Esophagus muscularis mucosa (tissue), 4 donors: ENCODE measurements around the gene PBLD. TPM values are rescaled to one million over a fixed set of nuclear protein-coding genes. Genes with fewer than 3 reads are reported as not detected.

ENCODE experiments used
- DNase-seq: peaks from one replicate; pipeline ENCODE4 v3.0.0-alpha.2; 2017; ENCODE audit errors: extremely low spot score
- H3K27ac ChIP-seq, 4 donors: fragments of 200-600 bp; sonication (generic); replicated peaks in 1 of 4; 1 replicate in 3 of 4; 2 replicates in 1 of 4; pipeline ENCODE4 v1.5.1; 2016 to 2019; ENCODE audit warnings: mild to moderate bottlenecking in 1 of 4
- H3K27me3 ChIP-seq, 4 donors: fragments of 200-600 bp; sonication (generic); one replicate each; pipeline versions ENCODE4 v1.5.1 to v1.6.0; 2016 to 2019
- H3K36me3 ChIP-seq, 4 donors: fragments of 200-600 bp; sonication (generic); one replicate each; pipeline ENCODE4 v1.5.1; 2016 to 2019
- H3K4me1 ChIP-seq, 4 donors: fragments of 200-600 bp; sonication (generic); one replicate each; pipeline ENCODE4 v1.5.1; 2016 to 2019
- H3K4me3 ChIP-seq, 4 donors: fragments of 200-600 bp; sonication (generic); 1 replicate in 2 of 4; 2 replicates in 2 of 4; pipeline ENCODE4 v1.5.1; 2016 to 2019; ENCODE audit warnings: mild to moderate bottlenecking in 4 of 4, moderate library complexity in 1 of 4
- H3K9me3 ChIP-seq, 4 donors: fragments of 200-600 bp; sonication (generic); 1 replicate in 3 of 4; 2 replicates in 1 of 4; pipeline ENCODE4 v1.5.1; 2016 to 2019
- CTCF ChIP-seq, 3 experiments: fragments of 200-600 bp in 2 of 3; fragments of 450-650 bp in 1 of 3; sonication (generic) in 2 of 3; IDR thresholded peaks; one replicate each; pipeline ENCODE4 v1.5.1; 2017 to 2019; ENCODE audit warnings: antibody characterized with exemption in 3 of 3, mild to moderate bottlenecking in 2 of 3, moderate library complexity in 1 of 3
- EP300 ChIP-seq: sonication (generic); formaldehyde crosslinking; IDR thresholded peaks from one replicate; pipeline ENCODE4 v1.6.1; 2017; ENCODE audit warnings: antibody characterized with exemption
- POLR2A ChIP-seq: fragments of 450-650 bp; IDR thresholded peaks from one replicate; pipeline ENCODE4 v1.6.1; 2017; ENCODE audit warnings: antibody characterized with exemption, moderate library complexity, mild to moderate bottlenecking, low read depth
- POLR2AphosphoS5 ChIP-seq, 2 donors: sonication (generic); formaldehyde crosslinking; IDR thresholded peaks; one replicate each; pipeline ENCODE4 v1.6.1; 2017; ENCODE audit warnings: antibody characterized with exemption in 2 of 2
- WGBS: methylation state at CpG from one replicate; pipeline ENCODE4 v1.1.5; 2018; 5-methylcytosine and 5-hydroxymethylcytosine counted together
- intact Hi-C: fragments of 100-400 bp; cut with DNase I; formaldehyde crosslinking; loops from one replicate; pipeline ENCODE4 v1.15.1; 2023
- total RNA-seq, 4 donors: library from RNA; depleted of rRNA; stranded (reverse); fragments of >200 nt; gene quantifications; one replicate each; pipeline versions ENCODE4 v1.1.0 to v1.2.1, GENCODE V29; 2016

The PBLD gene
- total RNA-seq, 4 donors from 2014 or later: 6.6 to 9.1 (median 7.4) TPM

- TF ChIP-seq EP300: no peak
- no peak for TF ChIP-seq POLR2AphosphoS5 (IDR thresholded peaks at IDR 0.05)
- TF ChIP-seq CTCF (IDR thresholded peaks at IDR 0.05): no peak
- no peak for TF ChIP-seq POLR2A
- Histone ChIP-seq H3K4me1 (no peaks in the 10 kb centered on the region), H3K9me3 (peaks cover 0 to 7% (median 0%) of the 10 kb centered on the region in 4 donors), H3K4me3 (no peak overlapping the region), H3K36me3 (no peaks in the 10 kb centered on the region), H3K27me3 (no peaks in the 10 kb centered on the region), H3K27ac (no peak overlapping the region)
- WGBS: 100% methylated on average over 2 of the region's 2 CpGs
- intact Hi-C loops: no loop called here
- DNase-seq: no peak
These were observed 57.1 kb downstream of the PBLD start for GRCh38 chr10:68275600-68276126.

DNA sequence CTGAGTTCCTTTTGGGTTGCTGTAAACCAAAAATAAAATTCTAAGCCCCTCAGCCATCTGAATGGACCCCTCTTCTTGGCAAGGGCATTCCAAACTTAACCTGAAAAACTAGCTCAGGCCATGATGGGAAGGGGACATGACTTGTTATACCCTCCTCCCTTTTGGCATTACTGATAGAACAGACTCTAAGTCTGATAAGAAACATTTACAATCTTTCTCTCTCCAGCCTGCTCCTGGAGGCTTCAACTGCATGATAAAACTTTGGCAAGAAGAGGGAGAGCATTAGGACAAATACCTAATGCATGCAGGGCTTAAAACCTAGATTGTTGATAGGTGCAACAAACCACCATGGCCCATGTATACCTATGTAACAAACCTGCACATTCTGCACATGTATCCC is 59.9 kb downstream of the PBLD start:
- no peak overlapping the region for H3K4me3 ChIP-seq
- no peak overlapping the region for H3K27ac ChIP-seq
- no peak for TF ChIP-seq POLR2AphosphoS5 (IDR thresholded peaks at IDR 0.05)
- no peak for TF ChIP-seq POLR2A

DNA sequence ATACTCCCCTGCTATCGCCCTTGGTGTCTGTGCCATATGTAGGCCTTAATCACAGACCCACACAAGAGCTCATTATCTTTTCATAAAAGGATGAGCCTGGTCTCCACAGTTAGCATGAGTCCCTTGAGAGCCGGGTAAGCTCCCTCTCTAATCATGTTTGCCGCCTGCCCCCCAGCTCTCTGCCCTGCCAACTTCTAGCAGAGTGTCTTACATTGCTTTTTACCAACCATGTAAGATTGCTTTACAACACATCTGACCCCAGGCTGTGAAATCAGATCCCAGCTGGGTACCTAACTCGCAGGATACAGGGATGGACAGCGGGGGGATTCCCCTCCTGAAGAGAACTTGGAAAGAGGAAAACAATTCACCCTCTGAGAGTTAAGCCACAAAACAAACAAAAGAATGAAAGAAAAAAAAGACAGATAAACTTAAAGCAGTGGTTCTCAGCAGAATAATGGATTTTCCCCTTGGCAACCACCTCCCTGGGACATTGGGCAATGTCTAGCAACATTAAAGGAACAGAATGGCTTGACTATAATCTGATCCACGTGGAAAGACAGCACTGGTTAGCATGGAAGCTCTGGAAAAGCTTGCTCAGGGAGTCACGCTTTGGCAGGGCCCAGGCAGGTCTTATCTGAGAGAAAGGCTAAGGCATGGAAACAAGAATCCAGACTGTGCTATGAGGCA is 61.4 kb downstream of the PBLD start:
- no peaks in the 10 kb centered on the region for H3K36me3 ChIP-seq
- DNase-seq: no peak
- no peaks in the 10 kb centered on the region for H3K9me3 ChIP-seq
- H3K27me3 ChIP-seq: no peaks in the 10 kb centered on the region
- no peak overlapping the region for H3K4me3 ChIP-seq
- intact Hi-C loops: no loop called here
- no peak overlapping the region for H3K27ac ChIP-seq
- WGBS: 86% methylated on average over 7 of the region's 7 CpGs
- H3K4me1 ChIP-seq: no peaks in the 10 kb centered on the region
- TF ChIP-seq POLR2AphosphoS5 (IDR thresholded peaks at IDR 0.05) (no peak), POLR2A (no peak), CTCF (IDR thresholded peaks at IDR 0.05) (no peak), EP300 (no peak)

More for the DNA sequence above, 59.9 kb downstream of the PBLD start:
- intact Hi-C loops: no loop called here
- Histone ChIP-seq H3K9me3 (peaks cover 0 to 4% (median 0%) of the 10 kb centered on the region in 4 donors), H3K36me3 (no peaks in the 10 kb centered on the region), H3K4me1 (no peaks in the 10 kb centered on the region), H3K27me3 (no peaks in the 10 kb centered on the region)
- DNase-seq: no peak

DNA sequence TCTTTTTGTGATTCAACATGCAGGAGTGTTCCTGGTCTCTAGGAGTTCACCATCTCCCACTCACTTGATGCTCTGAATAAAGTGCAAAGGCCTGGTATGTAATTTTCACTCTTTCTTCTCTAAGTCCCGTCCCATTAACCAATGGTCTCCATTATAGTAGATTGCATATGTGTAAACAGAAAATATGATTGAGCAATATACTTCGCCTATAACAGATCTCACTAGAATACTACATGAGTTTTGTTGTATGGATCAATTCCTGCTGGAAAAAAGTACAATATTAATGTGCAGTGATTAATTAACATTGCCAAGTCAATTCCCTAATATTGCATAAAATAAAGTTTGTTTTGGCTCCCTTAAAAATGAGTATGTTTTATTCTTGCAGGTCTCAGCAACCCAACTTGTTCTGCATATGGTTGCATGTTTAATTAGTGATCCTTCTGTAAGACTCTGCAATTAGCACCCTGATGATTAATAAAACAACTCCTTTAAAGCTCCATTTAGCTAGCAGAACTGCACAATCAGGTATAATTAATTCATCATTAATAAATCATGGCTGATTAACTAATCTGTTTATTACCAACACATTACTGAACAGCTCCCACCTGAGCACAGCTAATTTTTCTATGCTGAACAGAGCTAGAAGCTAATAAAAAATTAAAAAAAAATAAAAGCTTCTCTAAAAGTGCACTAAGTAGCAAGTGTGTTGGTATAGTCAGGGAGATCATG is 63.0 kb downstream of the PBLD start:
- intact Hi-C loops: no loop called here
- TF ChIP-seq POLR2A (no peak), POLR2AphosphoS5 (IDR thresholded peaks at IDR 0.05) (no peak), CTCF (IDR thresholded peaks at IDR 0.05) (no peak), EP300 (no peak)
- Histone ChIP-seq H3K27ac (no peak overlapping the region), H3K4me1 (no peaks in the 10 kb centered on the region), H3K27me3 (no peaks in the 10 kb centered on the region), H3K4me3 (no peak overlapping the region), H3K9me3 (no peaks in the 10 kb centered on the region), H3K36me3 (no peaks in the 10 kb centered on the region)
- no peak for DNase-seq
- WGBS: 85% methylated on average over 2 of the region's 2 CpGs

GRCh38 chr10:68261132-68261856 is 71.4 kb downstream of the PBLD start:
- H3K4me1 ChIP-seq: peaks cover 0 to 5% (median 2%) of the 10 kb centered on the region in 4 donors
- H3K27ac ChIP-seq: no peak overlapping the region
- WGBS: 90% methylated on average over 8 of the region's 8 CpGs
- intact Hi-C loops: no loop called here
- H3K27me3 ChIP-seq: no peaks in the 10 kb centered on the region
- no peaks in the 10 kb centered on the region for H3K36me3 ChIP-seq
- H3K4me3 ChIP-seq: no peak overlapping the region
- TF ChIP-seq EP300: no peak
- TF ChIP-seq POLR2A: no peak
- TF ChIP-seq CTCF (IDR thresholded peaks at IDR 0.05): no peak
- TF ChIP-seq POLR2AphosphoS5 (IDR thresholded peaks at IDR 0.05): no peak
- H3K9me3 ChIP-seq: no peaks in the 10 kb centered on the region
- DNase-seq: no peak
